GM06990 (cell line): ENCODE measurements around the gene LCN15.
"Not testable (repeated sequence)": the region's sequence is repeated elsewhere in the genome, so short reads cannot be mapped to it uniquely, and the experiment has no call there.

Experiments
- DNase-seq: peaks from one replicate; pipeline ENCODE4 v3.0.0-alpha.2; 2011; ENCODE audit not compliant: insufficient read length; ENCODE audit errors: extremely low read depth
- H3K27me3 ChIP-seq: replicated peaks from 2 replicates; pipeline ENCODE4 v1.6.0; 2011; ENCODE audit warnings: low read length; ENCODE audit not compliant: control insufficient read depth, insufficient read depth
- H3K36me3 ChIP-seq: 2 replicates; pipeline ENCODE4 v1.5.1; 2011; ENCODE audit warnings: low read length; ENCODE audit not compliant: control insufficient read depth, insufficient read depth
- H3K4me3 ChIP-seq: replicated peaks from 2 replicates; pipeline ENCODE4 v1.5.1; 2011; ENCODE audit warnings: low read depth, mild to moderate bottlenecking, control low read depth, low read length
- TF ChIP-seq, protein P1 (sequence below): IDR thresholded peaks from 2 replicates; pipeline ENCODE4 v1.5.1; 2011; ENCODE audit warnings: low read length, control low read depth, mild to moderate bottlenecking, inconsistent platforms; ENCODE audit not compliant: insufficient read depth, poor library complexity, severe bottlenecking

The LCN15 gene

GRCh38 chr9:136714893-136715274, 49.4 kb downstream of the LCN15 start:
- Histone ChIP-seq H3K27me3 (peaks cover 2% of the 10 kb centered on the region), H3K36me3 (no peaks in the 10 kb centered on the region), H3K4me3 (no peak overlapping the region)
- TF ChIP-seq, protein P1, sequence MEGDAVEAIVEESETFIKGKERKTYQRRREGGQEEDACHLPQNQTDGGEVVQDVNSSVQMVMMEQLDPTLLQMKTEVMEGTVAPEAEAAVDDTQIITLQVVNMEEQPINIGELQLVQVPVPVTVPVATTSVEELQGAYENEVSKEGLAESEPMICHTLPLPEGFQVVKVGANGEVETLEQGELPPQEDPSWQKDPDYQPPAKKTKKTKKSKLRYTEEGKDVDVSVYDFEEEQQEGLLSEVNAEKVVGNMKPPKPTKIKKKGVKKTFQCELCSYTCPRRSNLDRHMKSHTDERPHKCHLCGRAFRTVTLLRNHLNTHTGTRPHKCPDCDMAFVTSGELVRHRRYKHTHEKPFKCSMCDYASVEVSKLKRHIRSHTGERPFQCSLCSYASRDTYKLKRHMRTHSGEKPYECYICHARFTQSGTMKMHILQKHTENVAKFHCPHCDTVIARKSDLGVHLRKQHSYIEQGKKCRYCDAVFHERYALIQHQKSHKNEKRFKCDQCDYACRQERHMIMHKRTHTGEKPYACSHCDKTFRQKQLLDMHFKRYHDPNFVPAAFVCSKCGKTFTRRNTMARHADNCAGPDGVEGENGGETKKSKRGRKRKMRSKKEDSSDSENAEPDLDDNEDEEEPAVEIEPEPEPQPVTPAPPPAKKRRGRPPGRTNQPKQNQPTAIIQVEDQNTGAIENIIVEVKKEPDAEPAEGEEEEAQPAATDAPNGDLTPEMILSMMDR: no peak
- DNase-seq: no peak

- Histone ChIP-seq H3K27me3 (peaks cover 2% of the 10 kb centered on the region), H3K36me3 (no peaks in the 10 kb centered on the region), H3K4me3 (no peak overlapping the region)
- no peak for DNase-seq
- TF ChIP-seq, protein P1: no peak
Measured at GRCh38 chr9:136714096-136714892, 50.0 kb downstream of the LCN15 start.

DNA sequence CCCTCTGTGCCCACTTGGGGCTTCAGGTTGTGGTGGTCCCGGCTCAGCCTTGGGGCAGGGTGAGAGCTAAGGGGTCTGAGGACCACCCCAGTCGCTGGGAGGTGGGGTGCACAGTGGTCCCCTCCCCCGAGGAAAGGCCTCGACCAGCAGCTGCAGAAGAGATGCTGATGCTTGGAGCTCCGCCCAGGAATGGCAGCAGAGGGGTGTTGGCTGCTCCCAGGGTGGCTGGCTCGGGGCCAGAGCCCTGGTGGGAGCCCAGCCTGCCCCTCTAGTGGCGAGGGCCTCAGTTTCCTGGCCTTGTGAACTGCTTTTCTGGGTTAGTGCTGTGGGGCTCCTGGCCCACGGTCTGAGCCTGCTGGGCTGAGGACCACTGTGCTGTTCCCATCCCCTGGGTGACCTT, 50.8 kb downstream of the LCN15 start:
- TF ChIP-seq, protein P1: no peak
- no peak overlapping the region for H3K4me3 ChIP-seq
- peaks cover 2% of the 10 kb centered on the region for H3K27me3 ChIP-seq
- DNase-seq: no peak
- H3K36me3 ChIP-seq: no peaks in the 10 kb centered on the region

GRCh38 chr9:136712690-136713544, 51.4 kb downstream of the LCN15 start:
- Histone ChIP-seq H3K36me3 (no peaks in the 10 kb centered on the region), H3K27me3 (peaks cover 2% of the 10 kb centered on the region), H3K4me3 (no peak overlapping the region)
- no peak for DNase-seq
- TF ChIP-seq, protein P1: no peak

DNA sequence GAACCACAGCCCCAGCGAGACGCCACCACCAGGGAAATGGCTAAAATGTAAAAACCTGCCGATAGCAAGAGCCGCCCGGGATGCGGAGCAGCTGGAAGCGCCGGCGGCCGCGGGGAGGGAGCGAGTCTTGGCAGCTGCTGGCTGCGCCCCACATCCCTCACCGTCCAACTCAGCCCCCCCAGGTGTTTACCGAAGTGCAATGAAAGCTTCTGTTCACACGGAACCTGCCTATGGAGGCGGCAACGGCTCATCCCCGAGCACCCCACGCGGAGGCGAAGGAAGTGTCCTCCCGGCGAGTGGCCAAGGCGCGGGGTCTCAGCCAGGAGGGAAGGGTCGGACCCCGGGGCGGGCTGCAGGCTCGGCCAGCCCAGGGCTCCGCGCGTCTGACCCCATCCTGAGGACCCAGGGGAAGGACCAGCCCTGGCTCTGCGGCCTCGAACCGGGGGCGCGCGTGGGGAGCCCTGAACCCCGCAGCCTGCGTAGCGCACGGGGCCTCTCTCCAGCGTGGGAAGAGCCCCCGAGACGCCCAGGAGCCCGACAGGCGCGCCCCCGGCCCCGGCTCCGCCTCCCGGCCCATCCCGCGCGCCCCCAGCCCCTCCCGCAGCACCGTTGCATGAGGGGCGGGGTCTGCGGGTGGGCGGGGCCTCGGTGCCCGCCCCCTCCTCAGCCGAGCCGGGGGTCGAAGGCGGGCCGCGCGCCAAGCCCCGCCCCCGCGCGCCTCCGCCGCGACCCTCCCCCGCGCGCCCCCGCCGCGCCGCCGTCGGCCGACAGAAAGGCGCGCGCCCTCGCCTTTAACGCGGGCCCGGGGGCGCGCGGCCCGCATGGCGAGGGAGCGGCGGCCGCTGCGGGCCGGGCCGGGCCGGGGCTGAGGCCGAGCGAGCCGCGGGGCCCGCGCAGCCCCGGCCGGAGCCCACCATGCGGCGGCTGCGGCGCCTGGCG, 52.3 kb downstream of the LCN15 start, which contains the start of gene DIPK1B:
Gene DIPK1B (plus strand): TSS at position 822 of the 939 bp plus-strand sequence. CDS start 94 bp downstream, at position 916.
- TF ChIP-seq, protein P1: no peak
- Histone ChIP-seq H3K36me3 (no peaks in the 10 kb centered on the region), H3K27me3 (peaks cover 2% of the 10 kb centered on the region), H3K4me3 (no peak within 1 kb of the TSS)
- no peak for DNase-seq

- not testable (repeated sequence) for DNase-seq, H3K4me3 ChIP-seq, H3K36me3 ChIP-seq, H3K27me3 ChIP-seq
Measured at GRCh38 chr9:136711219-136711648, 53.1 kb downstream of the LCN15 start.
